COR-L47 (cell line): ENCODE data around the gene FRMPD3.

Experiments
- DNase-seq: peaks from one replicate; lab custom pipeline; 2025; lab: John Stamatoyannopoulos, UW

Gene FRMPD3

DNA sequence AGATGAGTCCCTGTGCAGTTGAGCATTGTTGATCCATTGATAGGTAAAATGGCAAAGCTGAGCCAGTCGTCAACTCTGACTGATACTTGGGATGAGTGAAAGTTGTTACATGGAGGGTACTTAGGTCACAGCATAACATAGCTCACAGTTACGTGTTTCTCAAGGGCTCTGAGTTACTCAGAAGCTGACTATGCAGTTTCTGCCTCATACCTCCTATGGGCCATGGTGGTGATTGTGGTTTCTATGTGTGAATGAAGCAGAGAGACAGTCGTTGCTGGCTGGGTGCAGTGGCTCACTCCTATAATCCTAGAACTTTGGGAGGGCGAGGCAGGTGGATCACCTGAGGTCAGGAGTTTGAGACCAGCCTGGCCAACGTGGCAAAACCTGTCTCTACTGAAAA lies 30.8 kb downstream of the FRMPD3 start:
- DNase-seq, result no peak

DNA sequence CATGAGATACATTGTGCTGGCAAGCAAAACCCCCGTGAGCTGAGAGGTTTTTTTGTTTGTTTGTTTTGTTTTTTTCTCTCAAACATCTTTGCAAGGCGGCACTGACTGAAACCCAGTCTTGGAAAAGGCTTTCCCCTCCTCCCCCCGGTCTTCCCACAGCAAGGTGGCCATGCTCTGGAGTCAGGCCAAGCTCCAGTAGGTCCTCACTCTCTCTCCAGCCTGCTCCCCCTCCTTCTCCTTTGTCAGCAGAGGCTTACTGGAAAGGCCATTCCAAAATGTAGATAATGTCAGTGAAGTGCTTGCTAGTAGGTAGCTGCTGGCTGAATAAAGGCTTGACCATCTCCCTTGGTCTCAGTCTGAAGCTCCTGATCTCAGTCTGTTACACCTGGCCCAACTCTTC lies 32.6 kb downstream of the FRMPD3 start:
- DNase-seq, result no peak

DNA sequence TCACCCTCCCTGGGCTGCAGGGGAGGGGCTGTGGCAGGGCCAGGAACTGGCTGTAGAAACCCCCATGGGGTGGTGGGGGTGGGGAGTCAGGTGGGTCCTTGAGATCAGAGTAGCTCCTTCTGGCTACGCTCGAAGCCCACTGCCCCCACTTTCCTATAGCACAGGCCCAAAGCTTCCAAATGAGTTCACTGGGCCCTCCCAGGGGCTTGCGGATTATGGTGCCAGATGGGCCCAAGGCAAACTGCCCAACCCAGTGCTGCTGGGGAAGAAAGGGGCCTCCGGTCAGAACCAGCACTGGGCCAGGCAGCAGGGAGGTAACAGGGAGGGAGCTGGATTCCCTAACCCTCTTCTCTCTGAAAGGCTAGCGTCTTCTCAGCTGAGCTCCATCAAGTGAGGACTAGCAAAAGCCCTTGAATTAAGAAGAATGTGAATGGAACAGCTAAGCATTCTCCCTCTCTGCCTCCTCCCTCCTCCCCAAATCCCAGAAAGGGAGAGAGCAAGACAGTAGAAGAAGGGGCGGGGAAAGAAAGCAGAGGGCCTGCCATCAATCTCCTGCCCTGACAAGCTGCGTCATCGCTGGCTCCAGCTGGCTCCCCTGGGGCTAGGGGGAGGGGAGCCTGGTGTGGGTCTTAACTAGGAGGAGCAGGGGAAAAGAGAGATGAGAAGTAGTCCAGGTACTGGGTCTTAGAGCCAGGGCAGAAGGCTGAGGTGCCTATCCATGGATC lies 34.7 kb downstream of the FRMPD3 start:
- no peak for DNase-seq

DNA sequence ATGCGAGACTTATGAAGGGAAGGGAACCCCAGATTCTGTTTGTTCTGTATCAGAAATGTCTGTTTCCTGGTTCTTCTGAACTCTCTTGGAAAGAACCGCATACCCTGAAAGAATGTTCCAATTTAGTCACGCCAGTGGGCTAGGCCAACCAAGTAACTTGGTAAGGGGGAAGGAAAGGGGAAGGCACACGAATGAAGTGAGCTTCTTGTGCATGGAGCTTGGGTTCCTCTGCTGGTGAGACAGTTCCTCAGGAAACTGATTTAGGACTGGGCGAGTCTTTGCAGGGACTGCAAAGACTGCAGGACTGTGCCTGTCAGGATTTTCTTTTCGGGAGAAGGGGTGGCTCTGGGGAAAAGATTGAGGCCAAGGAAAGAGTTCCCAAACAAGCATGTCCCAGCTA lies 35.6 kb downstream of the FRMPD3 start:
- no peak for DNase-seq

DNA sequence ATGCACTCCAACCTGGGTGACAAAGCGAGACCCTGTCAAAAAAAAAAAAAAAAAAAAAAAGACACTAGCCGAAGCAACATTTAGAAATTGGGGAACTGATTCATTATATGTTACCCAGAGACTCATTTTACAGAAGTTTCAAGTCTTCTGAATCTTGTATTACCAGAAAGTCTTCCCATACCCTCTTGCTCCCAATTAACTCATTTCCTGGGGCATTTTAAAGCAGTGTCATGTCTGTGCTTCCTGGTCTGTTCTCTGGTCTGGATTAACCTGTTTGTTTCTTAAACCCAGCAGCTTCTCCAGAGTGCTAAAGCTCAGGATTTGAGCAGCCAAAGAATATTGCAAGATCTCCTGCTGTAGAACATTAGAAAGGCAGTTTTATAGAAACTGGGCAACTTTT lies 43.7 kb downstream of the FRMPD3 start:
- DNase-seq, result no peak

DNA sequence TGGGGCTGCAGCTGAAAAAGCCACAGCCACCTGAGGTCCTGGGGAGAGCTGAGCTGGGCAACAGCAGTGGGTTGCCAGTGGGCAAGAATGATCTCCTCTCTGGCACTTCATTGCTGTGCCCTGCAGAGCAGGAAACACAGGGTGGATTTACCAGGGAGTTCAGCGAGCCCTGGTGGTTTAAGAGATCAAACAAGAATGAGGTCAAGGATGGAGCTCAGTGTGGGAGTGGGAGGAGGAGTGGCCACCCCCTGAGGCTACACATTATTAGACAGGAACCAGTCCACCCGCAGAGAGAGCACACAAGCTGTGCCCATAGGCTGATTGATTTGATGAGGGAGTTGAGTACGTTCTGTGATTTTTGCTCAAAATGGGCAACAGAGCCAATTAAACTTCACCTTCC lies 47.3 kb downstream of the FRMPD3 start:
- no peak for DNase-seq
